Stimulated activated CD4-positive, alpha-beta T cell treated with anti-CD3 and anti-CD28 coated beads, Interleukin-2, amount 100 ng/mL, for 24 hours (primary cell): Measurements from ENCODE around the gene CNIH2.

Source experiments
- DNase-seq, 2 donors: peaks; one replicate each; pipeline ENCODE4 v3.0.0-alpha.2; 2020

CNIH2 gene

DNA sequence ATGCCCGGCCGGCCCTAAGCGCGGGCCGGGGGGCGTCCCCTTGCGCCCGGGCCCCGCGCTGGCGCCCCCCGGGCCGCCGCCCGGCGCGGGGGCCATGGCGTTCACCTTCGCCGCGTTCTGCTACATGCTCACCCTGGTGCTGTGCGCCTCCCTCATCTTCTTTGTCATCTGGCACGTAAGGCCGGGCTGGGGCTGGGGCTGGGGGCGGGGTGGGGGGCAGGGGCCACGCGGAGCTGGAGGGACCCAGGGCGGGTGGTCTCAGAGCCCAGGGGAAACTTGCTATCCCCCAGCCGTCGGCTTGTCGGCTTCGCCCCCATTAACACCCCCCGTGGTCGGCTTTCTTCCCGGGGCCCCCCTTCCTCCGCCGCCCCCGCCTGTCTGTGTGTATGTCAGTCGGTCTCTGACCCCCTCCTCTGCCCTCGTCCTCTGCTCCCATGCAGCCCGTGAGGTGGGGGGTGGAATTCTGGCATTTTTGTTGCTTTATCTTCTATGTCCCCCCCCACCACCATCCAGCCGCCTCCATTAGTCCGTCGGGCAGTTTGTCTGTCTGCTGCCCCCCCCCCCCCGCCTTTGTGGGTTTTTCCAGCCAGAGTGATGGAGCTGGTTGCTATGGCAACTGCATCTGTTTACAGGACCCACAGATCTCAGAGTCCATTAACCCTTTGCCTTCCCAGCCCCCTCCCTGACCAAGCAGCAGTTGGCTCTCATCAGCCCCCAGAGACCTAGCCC is 552 bp downstream of the CNIH2 start:
- no peak for DNase-seq

DNA sequence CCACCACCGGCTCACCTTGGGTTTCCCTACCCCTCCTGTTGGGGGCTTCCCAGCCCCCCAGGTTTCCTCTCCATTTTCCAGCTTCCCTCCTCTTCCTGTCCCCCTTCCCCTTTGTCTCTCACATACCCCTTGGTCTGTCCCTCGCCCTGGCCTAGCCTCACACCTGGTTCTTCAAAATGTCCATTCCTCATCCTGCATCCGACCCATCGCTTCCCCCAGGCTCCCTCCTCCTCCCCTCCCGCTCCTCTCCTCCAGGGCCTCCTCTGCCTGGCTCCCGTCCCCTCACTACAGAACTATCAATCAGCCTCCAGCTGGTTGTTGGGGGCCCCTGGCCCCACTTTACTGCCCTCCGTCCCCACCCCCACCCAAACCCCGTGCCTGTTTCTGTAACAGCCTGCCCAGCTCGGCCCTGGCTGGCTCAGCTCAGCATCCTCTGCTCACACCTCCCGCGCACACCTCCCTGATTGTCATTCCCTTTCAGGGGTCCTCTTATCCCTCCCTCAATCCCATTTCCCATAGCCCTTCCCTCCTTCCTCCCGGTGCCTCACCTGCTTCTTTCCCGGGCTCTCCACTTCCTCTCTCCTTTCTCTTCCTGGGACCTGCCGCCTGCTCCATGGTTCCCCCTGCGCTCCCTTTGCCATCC is 1.2 kb downstream of the CNIH2 start:
- no peak for DNase-seq

DNA sequence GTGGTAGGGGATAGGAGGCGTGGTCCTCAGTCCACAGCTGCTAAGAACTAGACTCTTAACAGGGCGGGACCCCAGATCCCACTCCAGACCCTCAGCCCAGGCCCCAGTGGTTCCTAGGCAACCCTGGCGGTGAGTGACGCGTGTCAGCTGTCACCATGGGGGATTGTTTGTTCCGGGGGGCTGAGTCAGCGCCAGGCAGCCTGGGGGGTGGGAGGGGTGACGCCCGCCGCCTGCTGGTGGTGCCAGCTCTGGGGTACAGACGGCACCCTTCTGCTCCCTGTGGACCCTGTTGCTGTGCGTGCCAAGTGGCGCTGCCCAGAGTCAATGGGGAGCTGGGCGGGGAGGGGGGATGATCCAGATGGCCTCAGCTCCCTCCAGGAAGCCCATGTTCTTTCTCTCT is 2.5 kb downstream of the CNIH2 start:
- DNase-seq: no peak

DNA sequence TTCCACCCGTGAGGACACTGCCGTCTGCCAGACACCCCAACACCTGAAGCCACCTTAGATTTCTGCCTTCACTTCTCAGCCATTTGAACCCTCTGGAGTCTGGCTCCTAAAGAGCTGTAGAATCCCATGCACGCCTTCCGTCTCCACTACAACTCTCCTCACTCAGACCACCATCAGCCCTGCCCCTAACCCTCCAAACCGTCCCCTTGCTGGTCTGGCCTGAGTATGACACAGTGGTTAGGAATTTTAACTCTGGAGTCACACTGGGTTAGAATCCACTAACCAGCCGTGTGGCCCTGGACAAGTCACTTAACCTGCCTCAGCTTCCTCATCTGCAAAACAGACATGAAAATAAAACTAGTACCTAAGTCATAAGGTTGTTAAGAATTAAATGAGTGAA is 3.0 kb downstream of the CNIH2 start:
- no peak for DNase-seq

DNA sequence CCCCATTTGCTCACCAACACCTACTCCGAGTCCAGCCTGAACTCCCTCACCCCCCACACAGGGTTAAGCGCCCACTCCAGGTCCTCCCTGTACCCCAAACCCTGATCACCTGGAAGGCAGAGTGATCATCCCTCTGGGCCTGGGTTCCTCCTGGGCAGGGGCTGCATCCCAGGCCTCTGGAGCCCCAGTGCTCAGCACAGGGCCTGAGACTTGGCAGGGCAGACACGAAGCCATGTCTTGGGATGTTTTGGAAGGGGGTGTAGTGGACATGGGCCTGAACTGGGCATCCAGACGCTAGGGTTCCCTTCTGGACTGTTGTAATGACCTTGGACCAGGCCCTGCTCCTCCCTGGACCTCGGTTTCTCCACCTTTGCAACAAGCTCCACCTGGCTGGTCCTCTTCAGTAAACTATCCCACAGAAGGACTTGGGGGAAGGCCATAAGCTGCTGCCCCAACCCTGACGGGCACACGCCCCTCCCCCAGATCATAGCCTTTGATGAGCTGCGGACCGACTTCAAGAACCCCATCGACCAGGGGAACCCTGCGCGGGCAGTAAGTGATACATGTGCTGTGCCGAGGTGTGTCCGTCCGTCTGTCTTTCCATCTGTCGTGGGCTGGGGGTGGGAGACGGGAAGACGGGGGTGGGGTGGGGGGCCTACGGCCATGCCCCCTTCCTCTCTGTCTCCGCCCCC is 3.9 kb downstream of the CNIH2 start:
- no peak for DNase-seq

DNA sequence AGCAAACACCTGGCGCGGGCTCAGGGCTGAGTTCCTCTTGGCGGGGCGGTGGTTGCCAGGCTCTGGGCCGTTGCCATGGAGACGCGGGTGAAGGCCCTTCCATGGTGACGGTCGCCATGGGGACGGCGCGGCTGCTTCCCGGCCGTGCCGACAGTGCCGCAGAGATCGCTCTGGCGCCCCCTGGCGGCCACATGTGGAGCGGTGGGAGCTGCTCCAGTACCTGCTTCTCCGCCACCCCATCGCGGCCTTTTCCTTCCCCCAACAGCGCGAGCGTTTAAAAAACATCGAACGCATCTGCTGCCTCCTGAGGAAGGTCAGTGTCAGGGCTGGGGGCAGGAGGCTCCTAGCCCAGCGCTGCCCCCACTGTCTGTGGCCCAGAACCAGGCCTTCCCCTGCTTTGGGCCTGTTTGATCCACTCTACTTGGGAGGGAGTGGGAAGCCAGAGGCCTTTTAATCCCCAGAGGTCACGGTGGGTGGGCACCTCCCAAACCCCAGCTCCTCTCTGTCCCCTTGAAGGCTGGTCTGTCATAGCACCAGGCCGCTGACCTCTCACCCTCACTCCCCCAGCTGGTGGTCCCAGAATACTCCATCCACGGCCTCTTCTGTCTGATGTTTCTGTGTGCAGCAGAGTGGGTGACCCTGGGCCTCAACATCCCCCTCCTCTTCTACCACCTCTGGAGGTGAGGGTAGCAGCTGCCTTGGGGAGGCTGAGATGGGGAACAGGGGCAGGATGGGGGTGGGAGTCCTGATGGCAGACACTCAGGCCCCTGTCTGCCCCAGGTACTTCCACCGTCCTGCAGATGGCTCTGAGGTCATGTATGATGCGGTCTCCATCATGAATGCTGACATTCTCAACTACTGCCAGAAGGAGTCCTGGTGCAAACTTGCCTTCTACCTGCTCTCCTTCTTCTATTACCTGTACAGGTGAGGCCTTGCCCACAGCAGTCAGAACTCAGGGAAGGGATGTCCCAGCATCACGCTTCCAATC is 4.8 kb downstream of the CNIH2 start:
- DNase-seq: peak; percentile 99

DNA sequence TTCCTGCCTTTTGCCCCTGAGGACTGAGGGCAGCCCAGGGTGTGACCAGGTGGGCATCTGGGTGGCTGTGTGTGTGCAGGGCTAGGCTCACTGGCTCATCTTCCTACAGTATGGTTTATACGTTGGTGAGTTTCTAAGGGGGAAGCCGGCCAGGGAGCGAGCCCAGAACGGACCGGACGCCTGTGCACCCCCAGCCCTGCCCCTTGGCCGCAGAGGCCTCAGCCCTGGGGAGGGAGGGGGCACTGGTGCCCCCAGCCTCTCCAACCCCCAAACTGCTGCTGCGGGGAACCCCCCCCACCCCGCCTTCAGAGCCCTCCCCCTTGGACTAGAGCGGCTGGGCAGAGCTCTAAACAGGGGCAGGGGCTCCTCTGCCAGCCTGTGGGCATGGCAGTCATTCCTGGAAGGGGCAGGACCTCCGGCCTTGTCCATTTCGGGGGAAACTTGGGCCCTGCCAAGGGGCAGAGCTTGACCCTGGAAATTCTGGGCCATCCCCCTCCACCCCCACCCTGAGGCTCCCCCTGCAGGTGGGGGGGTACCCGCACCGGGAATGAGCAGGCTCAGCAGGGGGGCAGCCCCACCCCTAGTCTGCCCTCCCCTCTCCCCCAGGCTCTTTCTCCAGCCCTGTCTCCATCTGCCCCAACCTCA is 5.6 kb downstream of the CNIH2 start:
- no peak for DNase-seq

DNA sequence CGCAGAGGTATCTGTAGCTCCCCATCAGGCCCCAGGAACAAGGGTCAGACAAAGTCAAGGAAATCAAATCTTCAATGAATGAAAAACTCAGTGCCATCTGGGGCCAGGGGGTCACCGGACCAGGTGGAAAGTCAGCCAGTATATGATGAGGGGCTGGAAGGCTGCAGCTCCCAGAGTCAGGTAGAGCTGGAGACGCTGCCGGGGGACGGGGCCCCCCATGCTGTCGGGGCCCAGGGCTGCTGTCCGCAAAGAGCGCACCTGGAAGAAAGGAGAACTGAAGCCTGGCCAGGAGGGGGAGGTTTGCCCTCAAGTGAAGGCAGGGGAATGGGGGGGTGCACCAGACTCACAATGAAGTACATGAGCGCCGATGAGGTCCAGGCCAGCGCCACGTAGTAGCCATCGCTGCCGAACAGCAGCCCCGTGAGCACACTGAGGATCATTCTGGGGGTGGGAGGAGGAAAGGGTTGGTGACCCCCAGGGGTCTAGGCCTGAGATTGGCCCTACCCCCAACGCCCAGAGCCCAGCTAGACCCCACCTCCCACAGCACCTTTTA is 6.6 kb downstream of the CNIH2 start:
- DNase-seq: no peak

DNA sequence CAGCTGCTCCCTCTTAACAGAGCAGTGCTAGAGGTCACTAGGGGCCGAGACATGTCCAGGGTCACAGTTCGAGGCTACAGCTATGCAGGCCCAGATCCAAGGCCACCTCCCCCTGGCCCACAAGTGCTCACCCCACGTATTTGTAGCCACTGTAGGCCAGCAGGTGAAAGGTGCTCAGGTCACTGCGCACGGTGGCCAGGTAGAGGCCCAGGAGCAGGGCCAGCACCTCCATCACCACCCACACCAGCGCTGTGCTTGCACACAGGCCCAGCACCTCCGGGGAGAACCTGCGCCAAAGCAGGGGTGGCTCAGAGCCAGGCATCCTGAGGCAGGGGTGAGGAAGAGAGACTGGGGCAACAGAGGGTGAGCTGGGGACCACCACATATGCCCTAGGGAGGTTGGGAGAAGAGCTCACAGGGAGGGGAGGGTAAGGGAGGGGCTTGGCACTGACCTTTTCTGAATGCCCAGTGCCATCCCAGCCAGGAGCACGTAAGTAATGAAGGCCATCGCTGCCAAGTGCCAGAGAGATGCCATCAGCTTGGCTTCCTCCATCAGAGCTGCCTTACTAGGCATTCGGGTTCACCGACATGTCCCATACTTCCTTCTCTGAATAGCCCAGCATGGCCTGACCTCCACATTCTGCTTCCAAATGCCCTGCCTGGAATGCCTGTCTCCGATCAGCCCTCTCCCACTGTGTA is 7.4 kb downstream of the CNIH2 start:
- DNase-seq: no peak

DNA sequence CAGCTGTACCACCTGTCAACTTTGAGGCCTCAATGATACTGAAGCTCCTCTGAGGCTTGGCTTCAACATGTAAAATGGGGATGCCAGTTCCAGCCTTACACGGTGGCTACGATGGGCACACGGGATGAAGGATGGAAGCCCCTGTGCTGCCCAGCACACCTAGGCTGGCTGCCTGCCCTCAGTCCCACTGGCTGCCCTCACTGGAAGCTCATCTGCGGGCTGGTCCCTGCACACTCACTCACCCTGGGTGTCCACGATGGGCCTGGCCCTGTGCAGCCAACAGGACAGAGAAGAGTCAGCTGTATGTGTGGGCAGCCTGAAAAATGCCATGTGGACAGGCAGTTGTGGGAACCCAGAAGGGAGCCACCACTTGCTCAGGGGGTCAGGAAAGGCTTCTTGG is 8.7 kb downstream of the CNIH2 start:
- no peak for DNase-seq

DNA sequence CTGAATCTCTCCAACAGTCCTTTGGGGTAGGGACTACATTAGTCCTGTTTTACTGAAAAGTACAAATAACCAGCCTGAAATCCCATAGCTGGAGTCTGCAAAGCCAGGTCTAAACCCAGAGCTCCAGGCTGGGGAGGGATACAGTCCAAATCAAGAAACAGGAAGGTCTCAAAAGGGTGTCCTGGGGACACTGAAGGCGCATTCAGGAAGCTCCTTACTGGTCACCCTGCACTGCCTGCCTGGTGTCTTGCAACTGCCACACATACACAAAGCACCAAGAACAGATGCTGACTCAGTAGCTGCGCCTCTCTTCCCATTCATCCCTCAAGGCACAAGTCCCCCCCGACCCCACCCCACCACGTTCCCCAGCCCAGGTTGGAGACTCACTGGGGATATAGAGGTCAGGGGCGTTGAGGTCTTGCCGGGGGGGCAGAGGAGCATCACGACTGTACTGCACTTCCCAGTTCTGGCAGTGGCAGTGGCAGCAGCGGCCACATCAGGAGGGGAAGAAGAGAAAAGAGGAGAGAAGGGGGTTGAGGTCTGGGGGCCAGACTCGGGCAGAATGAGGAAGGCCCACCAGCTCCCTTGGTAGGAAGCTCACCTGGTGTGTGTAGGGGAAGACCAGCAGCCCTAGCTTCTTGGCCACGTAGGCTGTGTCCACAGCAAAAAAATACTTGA is 9.4 kb downstream of the CNIH2 start:
- no peak for DNase-seq

DNA sequence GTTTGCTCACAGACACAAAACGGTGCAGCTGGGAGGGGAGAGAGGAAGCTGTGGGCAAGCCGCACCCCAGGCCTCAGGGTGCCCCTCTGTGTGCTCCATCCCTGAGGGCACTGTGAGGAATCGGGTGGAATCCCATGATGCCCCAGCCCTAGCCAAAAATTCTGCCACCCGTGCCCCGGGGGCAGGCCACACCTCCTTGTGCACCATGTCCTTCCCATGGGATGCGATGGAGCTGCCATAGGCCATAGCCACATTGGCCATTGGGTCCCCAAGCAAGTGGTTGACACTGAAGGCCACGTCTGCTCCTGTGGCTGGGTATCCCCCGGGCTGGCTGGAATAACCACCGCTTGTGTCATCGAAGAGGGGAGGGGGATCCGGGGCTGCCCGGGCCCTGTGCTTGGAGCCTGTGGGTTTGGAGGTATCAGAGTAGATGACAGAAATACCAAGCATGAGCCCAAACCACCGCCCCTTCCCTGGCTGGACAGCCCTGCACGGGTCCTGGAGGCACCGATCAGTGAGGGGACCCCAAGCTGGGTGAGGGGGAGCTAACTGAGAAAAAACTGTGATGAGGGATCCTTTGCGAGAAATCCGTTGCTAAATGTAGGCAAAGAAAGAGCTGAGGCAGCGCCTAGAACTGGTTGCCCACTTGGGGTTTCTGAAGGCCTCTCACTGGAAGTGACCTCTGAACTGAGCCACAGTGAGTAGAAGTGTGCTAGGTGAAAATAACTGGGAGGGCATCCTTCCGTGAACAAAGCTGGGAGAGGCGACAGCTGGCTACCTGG is 10.1 kb downstream of the CNIH2 start:
- no peak for DNase-seq

DNA sequence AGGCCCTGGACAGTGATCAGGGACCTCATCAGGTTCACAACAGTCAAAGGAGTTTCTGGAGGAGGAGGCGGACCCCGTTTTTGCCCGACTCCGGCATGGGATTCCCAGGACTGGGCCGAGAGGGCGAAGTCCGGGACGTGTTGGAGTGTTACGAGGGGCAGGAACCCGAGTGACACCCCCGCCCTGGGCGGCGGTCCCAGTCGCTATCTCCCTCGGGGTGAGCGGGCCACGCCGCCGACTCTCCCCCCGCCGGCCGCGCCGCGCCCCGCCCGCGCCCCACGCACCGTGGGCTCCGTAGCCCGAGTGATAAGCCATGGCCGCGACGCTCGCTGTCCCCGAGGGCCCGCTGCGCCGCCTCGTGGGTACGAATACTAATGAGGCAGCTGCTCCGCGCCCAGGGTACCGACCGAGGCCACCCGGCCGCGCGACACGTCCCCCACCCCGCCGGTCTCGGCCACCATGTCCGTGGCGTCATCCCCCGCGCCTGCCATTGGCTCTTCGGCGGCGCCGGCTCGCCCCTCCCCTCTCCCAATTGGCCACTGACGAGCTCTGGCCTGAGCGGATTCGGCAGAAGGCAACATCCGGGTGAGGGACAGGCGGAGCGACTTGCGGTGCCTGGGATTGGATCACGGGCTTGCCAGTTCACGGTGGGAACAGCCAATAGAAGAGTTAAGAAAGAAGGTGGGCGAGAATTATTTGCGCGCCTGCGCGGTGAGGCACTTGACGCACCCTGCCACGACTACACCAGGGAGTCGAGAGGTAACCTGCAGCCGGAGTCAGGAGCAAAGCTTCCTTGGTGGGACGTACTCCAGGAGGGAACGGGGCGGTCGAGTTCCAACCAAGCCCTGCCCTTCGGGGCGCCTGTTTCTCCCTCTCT is 10.9 kb downstream of the CNIH2 start, which contains the start of gene YIF1A:
YIF1A (minus strand) TSS at position 473 of the 877 bp plus-strand sequence; CDS start at position 315, 158 bp downstream.
- DNase-seq: peak; percentile 98

DNA sequence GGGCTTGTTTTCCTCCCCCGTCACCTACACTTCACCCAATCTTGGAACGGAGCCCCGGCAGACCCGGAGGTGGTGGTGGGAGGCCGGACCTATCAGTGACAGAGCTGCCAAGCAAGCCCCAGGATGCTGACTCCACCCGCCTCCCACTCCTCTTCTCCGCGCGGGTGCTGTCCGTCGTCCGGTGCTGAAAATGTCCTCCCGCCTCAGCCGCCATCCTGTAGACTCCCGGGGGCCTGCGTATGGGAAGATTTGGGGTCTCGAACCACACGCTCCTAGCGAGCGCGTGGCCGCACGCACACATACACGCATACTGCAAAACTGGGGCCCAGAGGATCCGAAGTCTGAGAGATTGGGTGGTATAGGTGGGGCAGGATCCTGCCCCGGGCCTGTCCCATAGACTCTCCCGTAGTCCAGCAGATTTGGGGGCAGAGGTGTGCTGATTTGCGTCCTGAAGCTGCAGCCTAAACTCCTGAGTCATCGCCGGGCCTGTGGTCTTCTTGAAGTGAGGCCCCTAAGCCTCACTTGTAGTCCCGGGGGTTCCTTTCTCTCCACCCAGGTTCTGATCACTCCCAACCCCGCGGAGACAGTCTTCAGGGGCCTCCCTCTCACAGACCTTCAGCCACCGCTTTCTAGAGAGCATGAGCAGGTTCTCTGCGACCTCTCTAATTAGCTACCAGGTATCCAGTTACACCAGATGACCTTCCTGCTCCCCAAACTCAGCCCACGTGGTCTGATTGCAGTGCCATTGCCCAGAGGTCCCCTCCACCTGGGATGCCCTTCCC is 11.8 kb downstream of the CNIH2 start:
- peak; percentile 87 to 88 for DNase-seq

DNA sequence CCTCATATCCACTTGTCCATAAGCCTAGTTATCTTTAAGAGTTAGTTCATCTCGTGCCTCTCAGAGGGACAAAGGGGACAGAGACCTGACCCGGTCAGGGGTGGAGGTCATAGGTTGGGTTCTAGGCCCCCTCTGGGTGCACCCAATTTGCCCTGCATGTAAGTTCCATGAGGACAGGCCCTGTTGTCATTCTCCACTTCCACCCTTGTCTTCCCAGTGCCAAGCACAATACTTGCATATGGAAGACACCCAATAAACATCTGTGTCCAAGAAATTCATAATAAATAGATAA is 12.3 kb downstream of the CNIH2 start:
- no peak for DNase-seq

DNA sequence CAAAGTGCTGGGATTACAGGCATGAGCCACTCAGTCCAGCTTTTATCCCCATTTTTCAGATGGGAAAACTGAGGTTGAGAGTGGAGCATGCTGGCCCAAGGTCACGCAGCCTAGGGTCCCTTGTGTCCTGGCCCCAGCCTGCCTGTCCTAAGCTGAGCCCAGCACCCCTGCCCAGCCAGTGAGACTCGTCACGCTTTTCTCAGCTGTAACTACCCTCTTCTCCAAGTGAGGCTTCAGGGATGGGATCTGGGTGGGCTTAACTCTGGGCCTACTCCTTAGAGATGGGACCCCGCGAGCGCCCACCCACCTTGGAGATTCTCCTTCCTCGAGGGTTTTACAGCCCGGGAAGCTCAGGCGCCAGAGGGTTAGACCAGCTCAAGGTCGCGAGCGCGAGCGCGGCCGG is 13.3 kb downstream of the CNIH2 start:
- DNase-seq: no peak

DNA sequence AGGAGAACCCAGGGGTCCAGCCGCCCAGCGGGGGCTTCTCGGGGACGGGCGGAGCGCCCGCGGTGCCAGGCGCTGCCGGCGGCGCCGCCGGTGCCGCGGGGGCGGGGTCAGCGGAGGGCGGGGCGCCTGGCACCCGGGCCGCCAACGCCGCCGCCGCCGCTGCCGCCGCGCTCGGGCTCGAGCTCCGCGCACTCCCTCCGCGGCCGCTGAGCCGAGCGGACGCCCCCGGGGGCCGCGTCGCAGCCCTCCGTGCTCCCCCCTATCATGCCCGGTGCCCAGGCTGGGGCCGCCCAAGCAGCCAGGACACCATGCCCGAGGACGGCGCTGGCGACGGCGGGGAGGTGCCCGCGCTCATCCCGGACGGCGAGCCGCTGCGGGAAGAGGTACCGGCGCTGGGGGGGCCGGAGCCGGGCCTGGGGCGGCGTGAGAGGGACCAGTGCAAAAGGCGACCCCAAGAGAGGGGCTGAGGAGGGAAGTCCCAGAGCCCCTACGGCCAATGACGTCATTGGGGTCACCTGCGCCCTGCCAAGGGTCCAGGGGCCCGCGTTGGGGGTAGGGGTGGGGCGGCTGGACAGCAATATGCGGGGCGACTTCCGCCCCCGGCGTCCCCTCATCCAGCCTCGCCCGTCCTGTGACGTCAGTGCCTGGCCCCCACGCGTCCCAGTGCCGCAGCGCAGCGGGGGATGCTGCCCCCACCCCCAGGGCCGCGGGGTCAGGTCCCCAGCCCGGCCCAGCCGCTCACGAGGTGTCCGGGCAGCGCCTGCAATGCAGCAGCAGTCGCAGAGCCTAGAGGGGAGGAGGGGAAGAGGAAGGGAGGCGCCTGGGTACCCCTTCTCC is 13.9 kb downstream of the CNIH2 start, which contains the start of gene TMEM151A:
TMEM151A (plus strand) TSS at position 189 of the 837 bp plus-strand sequence; CDS start at position 309, 120 bp downstream.
- DNase-seq: peak in 1 of 2 donors; percentile 50
